ENCODE measurements around the gene XRRA1. TPM values are rescaled to one million over a fixed set of nuclear protein-coding genes. Genes with fewer than 3 reads are reported as not detected.
A peak's percentile ranks its signal among the peaks of the same experiment; 100 is the strongest.

The XRRA1 gene
- total RNA-seq, 1 experiment from 2014 or later: 10.4 TPM

- TF ChIP-seq ZNF281 (CRISPR knock-in tag; IDR thresholded peaks at IDR 0.05) (no peak), OVOL2 (CRISPR knock-in tag; IDR thresholded peaks at IDR 0.05; ENCODE audit: borderline replicate concordance) (no peak), GRHL2 (CRISPR knock-in tag; IDR thresholded peaks at IDR 0.05; ENCODE audit: insufficient replicate concordance, severe bottlenecking) (no peak), RORB (CRISPR knock-in tag; IDR thresholded peaks at IDR 0.05) (no peak), NR2C2 (CRISPR knock-in tag; IDR thresholded peaks at IDR 0.05) (no peak), SMAD4 (CRISPR knock-in tag; IDR thresholded peaks at IDR 0.05) (no peak)
These were observed 77.9 kb downstream of the XRRA1 start (continued) for GRCh38 chr11:74871037-74871436.

GRCh38 chr11:74870485-74870884, 78.4 kb downstream of the XRRA1 start:
- TF ChIP-seq MXD4 (CRISPR knock-in tag; IDR thresholded peaks at IDR 0.05; ENCODE audit: borderline replicate concordance) (no peak), ZNF532 (CRISPR knock-in tag; IDR thresholded peaks at IDR 0.05; ENCODE audit: borderline replicate concordance) (no peak), PRDM15 (CRISPR knock-in tag; IDR thresholded peaks at IDR 0.05) (no peak), ZNF121 (CRISPR knock-in tag; IDR thresholded peaks at IDR 0.05) (no peak), ZNF416 (CRISPR knock-in tag; IDR thresholded peaks at IDR 0.05) (no peak)
- CTCF ChIA-PET: interaction anchor here (1.0 to 1.6 kb wide), 2 partner anchors 168 to 169 kb away, joined by 4 to 5 read pairs; no protein-coding TSS in a partner anchor
- H3K27ac Mint-ChIP-seq: no peak overlapping the region
- POLR2A ChIA-PET: no interaction called here
- ATAC-seq: peak; percentile 89
- H3K4me1 Mint-ChIP-seq: no peaks in the 10 kb centered on the region
- no peak overlapping the region for H3K4me3 Mint-ChIP-seq
- H3K36me3 Mint-ChIP-seq: peaks cover 92% of the 10 kb centered on the region
- H3K9me3 Mint-ChIP-seq: peaks cover 88% of the 10 kb centered on the region
- H3K27me3 Mint-ChIP-seq (ENCODE audit: low read depth): no peaks in the 10 kb centered on the region; the same call in 1 of the 2 replicates
- no peak for DNase-seq (ENCODE audit: low spot score)

GRCh38 chr11:74866557-74866956, 82.3 kb downstream of the XRRA1 start:
- no peak overlapping the region for H3K4me3 Mint-ChIP-seq
- no peaks in the 10 kb centered on the region for H3K4me1 Mint-ChIP-seq
- peaks cover 98% of the 10 kb centered on the region for H3K36me3 Mint-ChIP-seq
- ATAC-seq (no peak), DNase-seq (ENCODE audit: low spot score) (no peak)
- H3K27me3 Mint-ChIP-seq (ENCODE audit: low read depth): no peaks in the 10 kb centered on the region; the same call in 1 of the 2 replicates
- H3K27ac Mint-ChIP-seq: no peak overlapping the region
- H3K9me3 Mint-ChIP-seq: peaks cover 78% of the 10 kb centered on the region
- POLR2A ChIA-PET: no interaction called here
- CTCF ChIA-PET: no interaction called here
- TF ChIP-seq SMAD4 (CRISPR knock-in tag; IDR thresholded peaks at IDR 0.05) (no peak), JUN (CRISPR knock-in tag; IDR thresholded peaks at IDR 0.05) (no peak), ZNF317 (CRISPR knock-in tag; IDR thresholded peaks at IDR 0.05; ENCODE audit: borderline replicate concordance, low read depth) (no peak), ATF2 (CRISPR knock-in tag; IDR thresholded peaks at IDR 0.05; ENCODE audit: borderline replicate concordance, low read depth) (no peak), PREB (CRISPR knock-in tag; IDR thresholded peaks at IDR 0.05; ENCODE audit: borderline replicate concordance) (no peak), CREM (CRISPR knock-in tag; IDR thresholded peaks at IDR 0.05) (no peak), MLX (CRISPR knock-in tag; IDR thresholded peaks at IDR 0.05) (no peak), MYBL2 (CRISPR knock-in tag; IDR thresholded peaks at IDR 0.05) (no peak)

Data from WTC11 (cell line).